Brain microvascular endothelial cell (primary cell): Measurements from ENCODE around the gene SLC22A1.

Experiments used
- DNase-seq: peaks from one replicate; pipeline ENCODE4 v3.0.0-alpha.2; 2020
- H3K27ac ChIP-seq: fragments of 250-450 bp; sonication (Bioruptor Pico); 2 replicates; pipeline ENCODE4 v1.5.1; 2020; ENCODE audit warnings: mild to moderate bottlenecking, moderate library complexity
- H3K27me3 ChIP-seq: fragments of 250-450 bp; sonication (Bioruptor Pico); replicated peaks from 2 replicates; pipeline ENCODE4 v1.5.1; 2020; ENCODE audit warnings: mild to moderate bottlenecking
- H3K36me3 ChIP-seq: fragments of 250-450 bp; sonication (Bioruptor Pico); replicated peaks from 2 replicates; pipeline ENCODE4 v1.5.1; 2020; ENCODE audit warnings: mild to moderate bottlenecking
- H3K4me3 ChIP-seq: 2 replicates; pipeline ENCODE4 v1.5.1; 2011; ENCODE audit warnings: low read depth, mild to moderate bottlenecking, control low read depth, low read length, moderate library complexity
- CTCF ChIP-seq: IDR thresholded peaks from 2 replicates; pipeline ENCODE4 v1.5.1; 2011; ENCODE audit warnings: low read depth, mild to moderate bottlenecking, moderate library complexity, low read length, control low read depth, inconsistent platforms; ENCODE audit errors: missing control alignments
- in situ Hi-C: cut with HindIII; loops from 2 replicates; pipeline ENCODE4 v1.10.0; 2017; ENCODE audit warnings: low sequenced_read_pairs, low pct_ligation_motif_present

Gene SLC22A1

GRCh38 chr6:160084198-160084776 lies 37.3 kb upstream of the SLC22A1 start:
- no peak overlapping the region for H3K4me3 ChIP-seq
- in situ Hi-C loops: no loop called here
- peaks cover 54% of the 10 kb centered on the region for H3K36me3 ChIP-seq
- no peak for DNase-seq
- no peak overlapping the region for H3K27ac ChIP-seq
- no peaks in the 10 kb centered on the region for H3K27me3 ChIP-seq
- TF ChIP-seq CTCF: no peak

- H3K27me3 ChIP-seq: no peaks in the 10 kb centered on the region
- no peak for TF ChIP-seq CTCF
- no peak for DNase-seq
- peaks cover 56% of the 10 kb centered on the region for H3K36me3 ChIP-seq
- in situ Hi-C loops: no loop called here
- H3K27ac ChIP-seq: no peak overlapping the region
- H3K4me3 ChIP-seq: no peak overlapping the region
These were observed 36.4 kb upstream of the SLC22A1 start for GRCh38 chr6:160085226-160085625.

GRCh38 chr6:160085713-160086505 lies 35.7 kb upstream of the SLC22A1 start:
- Histone ChIP-seq H3K4me3 (no peak overlapping the region), H3K36me3 (peaks cover 57% of the 10 kb centered on the region), H3K27ac (no peak overlapping the region), H3K27me3 (no peaks in the 10 kb centered on the region)
- no peak for TF ChIP-seq CTCF
- in situ Hi-C loops: no loop called here
- no peak for DNase-seq

GRCh38 chr6:160086754-160087153 lies 34.9 kb upstream of the SLC22A1 start:
- DNase-seq: no peak
- H3K4me3 ChIP-seq: no peak overlapping the region
- H3K36me3 ChIP-seq: peaks cover 59% of the 10 kb centered on the region
- TF ChIP-seq CTCF: no peak
- no peak overlapping the region for H3K27ac ChIP-seq
- H3K27me3 ChIP-seq: no peaks in the 10 kb centered on the region
- in situ Hi-C loops: no loop called here

- DNase-seq: peak; percentile 71
- Histone ChIP-seq H3K27ac (no peak overlapping the region), H3K27me3 (no peaks in the 10 kb centered on the region), H3K4me3 (no peak overlapping the region), H3K36me3 (peaks cover 68% of the 10 kb centered on the region)
- peak; percentile 94 for TF ChIP-seq CTCF
- in situ Hi-C loops: no loop called here
These were observed 33.4 kb upstream of the SLC22A1 start for GRCh38 chr6:160088069-160088783.
